OCI-LY7 (cell line): ENCODE measurements around the gene HOXD8.

ENCODE experiments used
- CTCF ChIP-seq: fragments of 200-600 bp; sonication (generic); conservative IDR thresholded peaks from 2 replicates; pipeline ENCODE4 v1.5.1; 2014; ENCODE audit warnings: mild to moderate bottlenecking, antibody characterized with exemption, low read length, moderate library complexity, mixed read lengths
- EZH2phosphoT487 ChIP-seq: fragments of 200-600 bp; sonication (generic); IDR thresholded peaks from 2 replicates; pipeline ENCODE4 v1.6.1; 2018; ENCODE audit warnings: low read depth, borderline replicate concordance, mild to moderate bottlenecking, mixed run types, antibody characterized with exemption, low read length, moderate library complexity, mixed read lengths

GRCh38 chr2:176133389-176133788 lies 3.9 kb downstream of the HOXD8 start:
- no peak for TF ChIP-seq CTCF
- no peak for TF ChIP-seq EZH2phosphoT487
